ENCODE results near the gene C9.
"Not testable (repeated sequence)": the region's sequence is repeated elsewhere in the genome, so short reads cannot be mapped to it uniquely, and the experiment has no call there.

C9 gene

GRCh38 chr5:39370555-39371366, 6.5 kb upstream of the C9 start:
- DNase-seq: no peak

GRCh38 chr5:39369123-39369815, 5.0 kb upstream of the C9 start:
- no peak for DNase-seq

- no peak for DNase-seq
Observed at GRCh38 chr5:39368116-39368515, 3.8 kb upstream of the C9 start.

DNA sequence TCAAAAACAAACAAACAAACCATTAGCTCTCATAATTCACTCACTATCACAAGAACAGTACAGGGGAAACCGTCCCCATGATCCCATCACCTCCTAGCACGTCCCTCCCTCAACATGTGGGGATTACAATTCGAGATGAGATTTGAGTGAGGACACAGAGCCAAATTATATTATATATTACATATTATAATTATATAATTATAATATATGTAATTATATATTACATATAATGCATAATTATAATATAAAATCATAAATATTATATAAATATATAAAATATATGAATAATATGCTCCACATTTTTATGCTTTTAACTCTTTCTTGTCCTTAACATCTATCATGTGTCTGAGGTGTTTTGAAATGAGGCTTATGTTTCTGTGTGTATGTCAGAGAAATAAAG, 3.4 kb upstream of the C9 start:
- no peak for DNase-seq

- DNase-seq: no peak
Observed at GRCh38 chr5:39363217-39363616, 1.1 kb downstream of the C9 start.

- no peak for DNase-seq
Observed at GRCh38 chr5:39362646-39363045, 1.6 kb downstream of the C9 start.

DNA sequence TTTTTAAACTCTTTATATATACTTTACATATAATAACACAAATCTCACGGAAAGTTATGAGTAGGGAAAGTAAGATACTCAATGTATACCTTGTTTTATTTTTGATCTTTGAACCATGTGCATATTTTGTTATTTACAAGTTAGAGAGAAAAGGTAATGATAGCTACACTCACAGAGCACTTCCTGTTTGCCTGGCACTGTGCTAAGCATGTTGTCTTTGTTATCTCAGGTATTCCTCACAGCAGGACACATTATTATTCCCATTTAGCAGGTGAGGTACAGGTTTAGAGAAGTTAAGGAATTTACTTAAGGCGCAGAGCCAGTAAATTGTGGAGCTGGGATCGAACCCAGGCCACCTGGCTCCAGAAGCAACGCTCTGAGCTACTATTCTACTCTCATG, 3.0 kb downstream of the C9 start:
- no peak for DNase-seq

- no peak for DNase-seq
Observed at GRCh38 chr5:39360471-39361111, 3.7 kb downstream of the C9 start.

- no peak for DNase-seq
Observed at GRCh38 chr5:39356263-39356662, 8.0 kb downstream of the C9 start.

DNA sequence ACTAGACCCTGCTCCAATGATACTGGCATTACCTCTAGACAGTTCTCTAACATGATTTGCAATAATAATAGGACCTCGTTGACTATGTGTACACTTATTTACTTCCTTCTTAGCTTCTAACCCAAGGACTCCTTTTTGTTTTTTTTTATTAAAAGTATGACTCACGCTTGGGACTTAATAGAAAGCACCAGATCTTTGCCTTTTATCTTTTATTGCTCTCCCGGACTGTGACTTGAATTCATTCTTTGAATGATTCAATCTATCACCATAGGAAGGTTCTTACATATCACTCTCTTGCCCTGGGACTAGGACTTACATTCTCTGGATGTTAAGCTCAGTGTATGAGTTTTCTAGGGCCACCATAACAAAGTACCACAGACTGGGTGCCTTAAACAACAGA, 9.0 kb downstream of the C9 start:
- DNase-seq: no peak

DNA sequence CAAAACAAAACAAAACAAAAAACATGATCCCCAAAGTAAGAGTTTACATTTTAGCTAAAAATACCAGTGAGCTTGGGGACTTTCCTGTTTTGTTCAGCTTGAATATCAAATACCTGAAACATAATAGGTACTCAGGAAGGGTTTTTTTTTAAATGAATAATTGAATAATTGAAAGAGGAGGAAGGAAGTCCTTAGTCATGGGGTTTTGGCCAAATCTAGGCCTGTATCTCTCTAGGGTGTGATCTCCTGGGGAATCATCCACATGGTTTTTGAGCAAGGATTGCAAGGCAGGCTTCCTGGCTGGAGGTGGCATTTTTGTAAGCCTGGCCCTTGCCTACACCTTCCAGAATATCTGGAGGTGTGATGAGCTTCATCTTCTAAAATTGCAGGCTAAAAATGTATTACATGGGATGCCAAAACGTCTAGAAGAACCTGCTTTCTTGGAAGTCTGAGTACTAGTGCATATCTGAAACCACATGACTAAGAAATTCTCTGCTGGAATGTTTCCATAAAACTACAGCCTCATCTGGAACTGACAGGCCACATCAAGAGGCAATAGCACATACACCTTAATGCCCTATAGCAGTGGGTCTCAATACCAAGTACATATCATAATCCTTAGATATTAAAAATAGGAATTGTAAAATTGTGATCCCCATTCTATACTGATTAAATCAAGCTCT, 10.4 kb downstream of the C9 start:
- DNase-seq: no peak

GRCh38 chr5:39352951-39353350, 11.3 kb downstream of the C9 start:
- DNase-seq: no peak

GRCh38 chr5:39352170-39352569, 12.1 kb downstream of the C9 start:
- DNase-seq: no peak

DNA sequence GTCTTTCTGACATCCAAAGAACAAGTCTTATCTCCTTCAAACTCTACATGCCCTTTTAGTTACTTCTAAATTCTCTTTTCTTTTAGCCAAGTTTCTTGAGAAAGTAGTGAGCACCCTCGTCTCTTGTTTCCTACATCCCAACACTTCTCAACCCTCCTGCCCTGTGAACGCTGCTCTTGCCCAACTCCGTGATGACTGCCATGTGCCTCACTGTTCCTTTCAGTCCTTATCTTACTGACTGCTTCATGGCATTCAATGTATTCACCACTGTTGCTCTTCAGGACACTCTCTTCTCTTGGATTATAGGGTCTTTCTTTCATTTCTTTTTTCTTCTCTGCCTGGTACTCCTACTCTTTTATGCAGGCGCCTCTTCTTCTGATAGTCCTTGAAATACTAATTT, 14.8 kb downstream of the C9 start:
- DNase-seq: no peak

DNA sequence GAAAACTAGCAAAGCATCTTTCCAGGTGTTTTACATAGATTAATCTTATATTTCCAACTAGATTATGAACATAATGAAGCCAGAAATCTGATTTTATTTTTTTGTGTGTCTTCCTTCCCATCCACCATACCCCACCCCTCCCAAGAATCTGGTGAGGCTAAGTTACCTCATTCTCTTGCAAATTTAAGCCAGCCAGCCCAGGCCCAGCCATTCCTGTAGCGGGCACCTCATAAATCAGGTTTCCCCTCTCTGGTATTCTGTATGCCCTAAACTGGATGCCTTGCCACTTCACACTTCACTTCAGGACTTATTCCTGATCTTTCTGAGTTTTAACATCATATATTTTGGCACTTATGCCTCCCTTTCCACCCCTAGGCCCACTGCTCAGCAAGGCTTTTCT, 21.8 kb downstream of the C9 start:
- DNase-seq: no peak

DNA sequence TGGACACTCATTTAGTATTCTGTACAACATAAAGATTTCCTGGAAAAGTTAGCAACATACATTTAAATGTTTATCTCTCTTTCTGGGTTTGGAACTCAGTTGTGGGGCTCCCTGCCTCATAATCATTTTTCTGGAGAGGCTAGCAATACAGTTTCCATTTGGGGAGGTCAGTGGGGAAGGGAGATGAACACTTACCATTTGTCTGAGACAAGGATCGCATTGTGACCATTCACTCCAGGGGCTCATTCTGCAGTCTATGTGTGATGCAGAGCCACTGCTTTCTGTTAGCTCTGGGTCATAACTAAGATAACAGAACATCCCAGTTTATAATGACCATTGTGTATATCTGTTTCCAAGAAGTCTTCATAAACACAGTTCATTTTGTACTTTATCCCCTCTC, 22.4 kb downstream of the C9 start:
- DNase-seq: no peak

DNA sequence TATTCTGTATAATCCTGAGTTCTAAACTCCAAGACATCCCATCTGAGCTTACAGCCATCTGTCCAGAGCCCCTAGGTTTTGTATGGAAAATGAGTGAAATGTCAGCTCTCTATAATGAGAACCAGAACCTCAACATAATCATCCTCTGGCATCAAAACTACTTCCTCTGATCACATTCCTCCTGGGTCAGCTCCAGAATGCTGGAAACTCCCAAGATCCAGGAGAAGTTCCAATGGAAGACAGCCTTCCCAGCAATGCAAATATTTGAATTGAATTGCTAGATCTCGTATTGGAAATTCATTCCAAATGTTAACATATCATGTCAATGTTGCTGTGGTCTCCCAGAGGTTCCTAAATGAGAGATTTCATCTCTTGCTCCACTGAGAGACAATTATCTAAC, 23.8 kb downstream of the C9 start:
- no peak for DNase-seq

GRCh38 chr5:39337252-39337915, 26.9 kb downstream of the C9 start:
- no peak for DNase-seq

- not testable (repeated sequence) for DNase-seq
Observed at GRCh38 chr5:39334296-39334695, 30.0 kb downstream of the C9 start.

DNA sequence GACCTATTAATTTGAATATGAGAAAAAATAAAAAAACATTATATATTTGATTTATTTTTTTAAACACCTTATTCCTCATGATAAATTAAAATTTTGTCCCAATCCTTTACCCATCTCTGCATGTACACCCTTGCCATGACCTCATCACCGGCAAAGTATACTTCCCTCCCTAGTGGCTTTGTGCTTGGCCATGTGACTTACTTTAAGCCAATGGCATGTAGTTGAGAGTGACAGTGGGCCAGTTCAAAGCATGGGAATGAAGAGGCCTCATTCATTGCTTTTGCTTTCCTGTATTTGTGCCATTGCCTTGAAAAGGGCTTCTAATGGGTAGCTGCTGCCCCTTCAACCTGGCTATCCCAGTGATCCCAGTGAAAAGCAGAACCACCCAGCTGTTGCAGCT, 31.2 kb downstream of the C9 start:
- no peak for DNase-seq

DNA sequence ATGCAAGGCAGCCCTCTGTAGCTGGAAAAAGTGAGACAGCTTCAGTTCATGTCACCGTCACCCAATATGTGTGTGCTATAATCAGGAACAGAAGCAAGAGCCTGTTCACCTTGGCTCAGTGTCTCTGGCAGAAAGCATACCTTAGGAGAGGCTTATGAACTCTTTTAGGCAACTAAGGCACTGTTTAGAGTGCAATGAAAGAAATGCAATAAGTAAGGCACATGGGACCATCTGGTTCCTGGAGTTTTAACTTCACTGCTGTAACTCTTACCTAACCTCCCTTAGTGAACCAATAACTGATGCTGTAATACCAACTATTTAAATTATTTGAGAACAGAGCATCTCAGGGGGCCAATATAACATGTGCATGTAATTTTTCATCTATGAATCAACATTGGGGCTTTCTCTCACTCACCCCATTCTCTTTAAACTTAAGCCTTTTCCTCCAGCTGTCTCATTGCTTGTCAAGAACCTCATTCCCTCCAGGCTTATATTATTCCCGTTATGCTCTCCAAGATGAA, 32.4 kb downstream of the C9 start:
- DNase-seq: no peak

DNA sequence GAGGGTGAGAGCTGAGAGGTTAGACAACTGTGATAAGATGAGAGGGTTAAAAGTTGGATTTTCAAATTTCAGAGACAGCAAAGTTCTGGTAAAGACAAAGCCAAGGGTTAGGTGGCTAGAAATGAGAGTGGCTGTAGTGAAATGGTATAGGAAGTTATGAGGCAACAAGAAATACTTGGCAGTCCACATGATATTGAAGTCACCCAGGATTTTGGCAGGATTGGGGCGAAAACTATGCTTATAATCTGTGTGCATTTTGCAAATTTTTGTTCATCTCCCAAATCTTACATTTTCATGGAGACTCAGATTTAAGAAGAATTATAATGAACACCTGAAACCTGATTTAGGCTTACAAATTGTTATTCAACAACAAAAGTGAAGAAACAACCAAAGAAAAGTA, 35.6 kb downstream of the C9 start:
- DNase-seq: no peak

DNA sequence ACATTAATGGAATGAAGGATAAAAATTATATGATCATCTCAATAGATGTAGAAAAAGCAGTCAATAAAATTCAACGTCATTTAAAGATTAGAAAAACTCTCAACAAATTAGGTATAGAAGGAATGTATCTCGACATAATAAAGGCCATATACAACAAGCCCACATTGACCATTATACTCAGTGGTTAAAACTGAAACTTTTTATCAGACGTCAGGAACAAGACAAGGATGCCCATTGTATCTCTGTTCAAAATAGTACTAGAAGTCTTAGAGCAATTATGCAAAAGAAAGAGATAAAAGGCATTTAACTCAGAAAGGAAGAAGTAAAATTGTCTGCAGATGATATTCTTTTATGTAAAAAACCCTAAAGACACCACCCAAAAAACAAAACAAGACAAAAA, 40.8 kb downstream of the C9 start:
- no peak for DNase-seq

Measured in NCI-H2107 (cell line).